Thyroid gland (tissue), 4 donors: ENCODE data around the gene CACNA1B.

Experiments used
- CTCF ChIP-seq, 6 experiments: fragments of 200-600 bp in 3 of 6; fragments of 450-650 bp in 3 of 6; sonication (generic) in 3 of 6; IDR thresholded peaks; one replicate each; pipeline ENCODE4 v1.5.1; 2016 to 2019; ENCODE audit warnings: antibody characterized with exemption in 6 of 6, mild to moderate bottlenecking in 2 of 6, inconsistent platforms in 1 of 6, moderate library complexity in 1 of 6
- POLR2A ChIP-seq, 2 donors: fragments of 450-650 bp; IDR thresholded peaks; one replicate each; pipeline ENCODE4 v1.6.1; 2017; ENCODE audit warnings: antibody characterized with exemption in 2 of 2, mild to moderate bottlenecking in 2 of 2, moderate library complexity in 1 of 2

- TF ChIP-seq CTCF (IDR thresholded peaks at IDR 0.05) (no peak), POLR2A (IDR thresholded peaks at IDR 0.05) (no peak)
Observed at GRCh38 chr9:138020120-138020794, 142.7 kb downstream of the CACNA1B start.
